Measurements from ENCODE around the gene PCCA. TPM values are rescaled to one million over a fixed set of nuclear protein-coding genes. Genes with fewer than 3 reads are reported as not detected.

The PCCA gene
- polyA plus RNA-seq, 2 of the 4 experiments (the other 2 are of a cell fraction) = 13.2 to 13.7 TPM

DNA sequence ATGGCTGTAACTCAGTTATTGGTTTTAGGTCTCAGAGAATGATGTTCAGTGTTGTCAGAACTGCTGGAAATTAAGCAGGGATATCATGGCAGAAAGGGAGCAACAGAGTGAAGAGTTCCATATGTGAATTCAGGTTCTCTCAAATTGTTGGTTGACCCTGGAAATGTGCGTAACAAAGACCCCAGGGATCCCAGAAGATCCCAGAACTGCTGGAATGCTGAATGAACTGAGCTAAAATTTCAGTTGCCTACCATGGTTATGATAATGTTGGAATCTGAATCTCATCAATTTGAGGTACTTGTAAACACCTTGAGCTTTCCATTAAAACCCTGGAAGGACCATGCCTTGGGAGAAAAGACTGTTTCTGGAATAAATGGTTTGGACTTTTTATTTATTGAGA lies 268.9 kb downstream of the PCCA start:
- DNase-seq (ENCODE audit: low read depth in 1 of 2, low spot score in 1 of 2) (no peak), ATAC-seq (no peak), FAIRE-seq (no peak)
- WGBS (ENCODE audit: missing lambda C conversion rate) = 100% methylated on average over 1 of the region's 1 CpG
- ChIA-PET CTCF (no interaction called here), POLR2A (no interaction called here)
- Histone ChIP-seq H3K9me3 (no peaks in the 10 kb centered on the region), H3K27ac (no peak overlapping the region), H3K4me2 (no peak overlapping the region), H3K4me1 (peaks cover 5% of the 10 kb centered on the region; the same call in 2 of the 3 replicates), H3K4me3 (no peak overlapping the region)
- no peak for TF ChIP-seq EP300 (IDR thresholded peaks at IDR 0.05)
- no peak for TF ChIP-seq ZNF302 (CRISPR knock-in tag; IDR thresholded peaks at IDR 0.05)

DNA sequence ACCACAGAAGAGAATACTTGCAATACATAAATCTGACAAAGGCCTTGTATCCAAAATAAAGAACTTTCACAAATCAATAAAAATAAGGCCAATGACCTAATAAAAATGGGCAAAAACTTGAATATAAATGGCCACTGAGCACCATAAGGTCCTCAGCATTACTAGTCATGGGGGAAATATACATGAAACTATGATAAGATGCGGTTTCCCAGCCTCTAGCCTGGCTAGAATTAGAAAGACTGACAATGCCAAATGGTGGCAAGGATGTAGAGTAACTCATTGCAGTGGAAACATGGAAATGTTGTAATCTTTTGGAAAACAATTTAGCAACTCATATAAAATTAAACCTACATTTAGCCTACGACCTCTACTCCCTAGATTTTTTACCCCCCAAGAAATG lies 272.6 kb downstream of the PCCA start:
- Histone ChIP-seq H3K9me3 (no peaks in the 10 kb centered on the region), H3K4me1 (peaks cover 23% of the 10 kb centered on the region), H3K4me3 (no peak overlapping the region), H3K4me2 (no peak overlapping the region), H3K27ac (no peak overlapping the region)
- ChIA-PET POLR2A (no interaction called here), CTCF (no interaction called here)
- 92% methylated on average over 2 of the region's 2 CpGs for WGBS (ENCODE audit: missing lambda C conversion rate)
- ATAC-seq (no peak), FAIRE-seq (no peak), DNase-seq (ENCODE audit: low read depth in 1 of 2, low spot score in 1 of 2) (no peak)
- TF ChIP-seq, protein P1, sequence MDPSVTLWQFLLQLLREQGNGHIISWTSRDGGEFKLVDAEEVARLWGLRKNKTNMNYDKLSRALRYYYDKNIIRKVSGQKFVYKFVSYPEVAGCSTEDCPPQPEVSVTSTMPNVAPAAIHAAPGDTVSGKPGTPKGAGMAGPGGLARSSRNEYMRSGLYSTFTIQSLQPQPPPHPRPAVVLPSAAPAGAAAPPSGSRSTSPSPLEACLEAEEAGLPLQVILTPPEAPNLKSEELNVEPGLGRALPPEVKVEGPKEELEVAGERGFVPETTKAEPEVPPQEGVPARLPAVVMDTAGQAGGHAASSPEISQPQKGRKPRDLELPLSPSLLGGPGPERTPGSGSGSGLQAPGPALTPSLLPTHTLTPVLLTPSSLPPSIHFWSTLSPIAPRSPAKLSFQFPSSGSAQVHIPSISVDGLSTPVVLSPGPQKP (IDR thresholded peaks at IDR 0.05; ENCODE audit: low read depth, low read length) = no peak
- TF ChIP-seq ZFP36 (IDR thresholded peaks at IDR 0.05; ENCODE audit: borderline replicate concordance, partially characterized antibody) (no peak), HOXA7 (CRISPR knock-in tag; IDR thresholded peaks at IDR 0.05) (no peak), HEYL (CRISPR knock-in tag; IDR thresholded peaks at IDR 0.05) (no peak), TFCP2L1 (CRISPR knock-in tag; IDR thresholded peaks at IDR 0.05) (no peak), CEBPB (IDR thresholded peaks at IDR 0.05) (no peak), RFX5 (IDR thresholded peaks at IDR 0.05) (no peak), KDM5A (IDR thresholded peaks at IDR 0.05) (no peak), ZSCAN20 (CRISPR knock-in tag; IDR thresholded peaks at IDR 0.05) (no peak), CBX8 (IDR thresholded peaks at IDR 0.05) (no peak), POLR2AphosphoS2 (conservative IDR thresholded peaks at IDR 0.05; ENCODE audit: low read length) (no peak), ZNF302 (CRISPR knock-in tag; IDR thresholded peaks at IDR 0.05) (no peak), POLR2A (IDR thresholded peaks at IDR 0.05; ENCODE audit: low read length) (no peak), FOXS1 (CRISPR knock-in tag; IDR thresholded peaks at IDR 0.05) (no peak), FOSB (CRISPR knock-in tag; IDR thresholded peaks at IDR 0.05) (no peak)
- TF ChIP-seq, protein P2, sequence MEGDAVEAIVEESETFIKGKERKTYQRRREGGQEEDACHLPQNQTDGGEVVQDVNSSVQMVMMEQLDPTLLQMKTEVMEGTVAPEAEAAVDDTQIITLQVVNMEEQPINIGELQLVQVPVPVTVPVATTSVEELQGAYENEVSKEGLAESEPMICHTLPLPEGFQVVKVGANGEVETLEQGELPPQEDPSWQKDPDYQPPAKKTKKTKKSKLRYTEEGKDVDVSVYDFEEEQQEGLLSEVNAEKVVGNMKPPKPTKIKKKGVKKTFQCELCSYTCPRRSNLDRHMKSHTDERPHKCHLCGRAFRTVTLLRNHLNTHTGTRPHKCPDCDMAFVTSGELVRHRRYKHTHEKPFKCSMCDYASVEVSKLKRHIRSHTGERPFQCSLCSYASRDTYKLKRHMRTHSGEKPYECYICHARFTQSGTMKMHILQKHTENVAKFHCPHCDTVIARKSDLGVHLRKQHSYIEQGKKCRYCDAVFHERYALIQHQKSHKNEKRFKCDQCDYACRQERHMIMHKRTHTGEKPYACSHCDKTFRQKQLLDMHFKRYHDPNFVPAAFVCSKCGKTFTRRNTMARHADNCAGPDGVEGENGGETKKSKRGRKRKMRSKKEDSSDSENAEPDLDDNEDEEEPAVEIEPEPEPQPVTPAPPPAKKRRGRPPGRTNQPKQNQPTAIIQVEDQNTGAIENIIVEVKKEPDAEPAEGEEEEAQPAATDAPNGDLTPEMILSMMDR (IDR thresholded peaks at IDR 0.05) = no peak
- TF ChIP-seq, protein P3, sequence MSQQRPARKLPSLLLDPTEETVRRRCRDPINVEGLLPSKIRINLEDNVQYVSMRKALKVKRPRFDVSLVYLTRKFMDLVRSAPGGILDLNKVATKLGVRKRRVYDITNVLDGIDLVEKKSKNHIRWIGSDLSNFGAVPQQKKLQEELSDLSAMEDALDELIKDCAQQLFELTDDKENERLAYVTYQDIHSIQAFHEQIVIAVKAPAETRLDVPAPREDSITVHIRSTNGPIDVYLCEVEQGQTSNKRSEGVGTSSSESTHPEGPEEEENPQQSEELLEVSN (IDR thresholded peaks at IDR 0.05; ENCODE audit: borderline replicate concordance, low read depth) = no peak
- TF ChIP-seq, protein P4, sequence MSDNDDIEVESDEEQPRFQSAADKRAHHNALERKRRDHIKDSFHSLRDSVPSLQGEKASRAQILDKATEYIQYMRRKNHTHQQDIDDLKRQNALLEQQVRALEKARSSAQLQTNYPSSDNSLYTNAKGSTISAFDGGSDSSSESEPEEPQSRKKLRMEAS (IDR thresholded peaks at IDR 0.05) = no peak

DNA sequence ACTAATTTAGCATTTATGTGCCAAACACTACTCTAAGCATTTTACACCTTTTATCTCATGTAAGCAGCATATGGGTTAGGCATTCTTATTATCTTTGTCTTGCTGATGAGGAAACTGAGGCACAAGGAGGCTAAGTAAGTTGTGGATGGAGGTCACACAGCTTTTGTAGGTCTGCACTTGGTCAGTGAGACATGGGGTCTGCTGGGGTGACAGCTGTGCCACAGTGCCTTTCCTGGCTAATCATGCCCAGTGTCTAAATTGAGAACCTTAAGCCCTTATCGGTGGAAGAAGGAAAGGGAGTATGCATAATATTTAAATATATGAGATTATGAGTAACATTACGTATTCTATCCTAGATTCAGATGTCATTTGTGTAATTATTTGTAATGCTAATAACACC lies 273.5 kb downstream of the PCCA start:
- WGBS (ENCODE audit: missing lambda C conversion rate) = 95% methylated on average over 2 of the region's 2 CpGs
- no peak for ATAC-seq
- Histone ChIP-seq H3K4me1 (peaks cover 23% of the 10 kb centered on the region), H3K9me3 (no peaks in the 10 kb centered on the region), H3K27ac (no peak overlapping the region), H3K4me2 (no peak overlapping the region; the same call in 2 of the 3 replicates), H3K4me3 (no peak overlapping the region)
- ChIA-PET CTCF (no interaction called here), POLR2A (no interaction called here)
- no peak for FAIRE-seq
- TF ChIP-seq, protein P4 (IDR thresholded peaks at IDR 0.05) = no peak
- TF ChIP-seq POLR2AphosphoS2 (conservative IDR thresholded peaks at IDR 0.05; ENCODE audit: low read length) (no peak), CHD2 (IDR thresholded peaks at IDR 0.05; ENCODE audit: low read length, partially characterized antibody) (no peak)
- no peak for DNase-seq (ENCODE audit: low read depth in 1 of 2, low spot score in 1 of 2)

Data from A549 (cell line).